HFFc6 (cell line): ENCODE data around the gene CCDC158. TPM values are rescaled to one million over a fixed set of nuclear protein-coding genes. Genes with fewer than 3 reads are reported as not detected.
A peak's percentile ranks its signal among the peaks of the same experiment; 100 is the strongest.
"Not testable (repeated sequence)": the region's sequence is repeated elsewhere in the genome, so short reads cannot be mapped to it uniquely, and the experiment has no call there.

Experiments used
- DNase-seq: peaks from one replicate; pipeline ENCODE4 v3.0.0-alpha.2; 2018
- H3K27ac Mint-ChIP-seq: 2 replicates; pipeline ENCODE4 v1.8.0; 2020; ENCODE audit warnings: mild to moderate bottlenecking, mixed read lengths
- H3K27me3 Mint-ChIP-seq: 2 replicates; pipeline ENCODE4 v1.8.0; 2021; ENCODE audit warnings: mild to moderate bottlenecking, moderate library complexity, mixed read lengths; ENCODE audit not compliant: insufficient read depth
- H3K36me3 Mint-ChIP-seq: 2 replicates; pipeline ENCODE4 v1.8.0; 2021; ENCODE audit warnings: low read depth, mixed read lengths
- H3K4me1 Mint-ChIP-seq: 2 replicates; pipeline ENCODE4 v1.8.0; 2020; ENCODE audit warnings: low read depth, mixed read lengths
- H3K4me3 Mint-ChIP-seq: 2 replicates; pipeline ENCODE4 v1.8.0; 2020; ENCODE audit warnings: mild to moderate bottlenecking, moderate library complexity, mixed read lengths
- H3K9me3 Mint-ChIP-seq: 2 replicates; pipeline ENCODE4 v1.8.0; 2020; ENCODE audit warnings: mild to moderate bottlenecking, mixed read lengths
- CTCF ChIP-seq: fragments of 200-600 bp; sonication (generic); IDR thresholded peaks from 2 replicates; pipeline ENCODE4 v1.5.0; 2021; ENCODE audit warnings: antibody characterized with exemption, mild to moderate bottlenecking
- total RNA-seq, 6 experiments: library from RNA; stranded (reverse); fragmentation: NEBNext Ultra II Directional; extraction: Animal tissue kit (Norgen Biotek cat#: 25700); gene quantifications; 2 replicates in 1 of 6; 3 replicates in 5 of 6; pipeline ENCODE4 v1.2.3, GENCODE V29; 2021

Gene CCDC158
- total RNA-seq, 6 experiments from 2014 or later, result 0.05 TPM; not detected in 5

GRCh38 chr4:76458825-76459224, 37.9 kb upstream of the CCDC158 start:
- Mint-ChIP-seq H3K36me3 (peaks cover 9% of the 10 kb centered on the region), H3K27ac (peak overlapping the region; percentile 32), H3K9me3 (peaks cover 12% of the 10 kb centered on the region), H3K4me3 (no peak overlapping the region), H3K27me3 (peaks cover 9% of the 10 kb centered on the region), H3K4me1 (peaks cover 16% of the 10 kb centered on the region)
- no peak for DNase-seq
- TF ChIP-seq CTCF, result no peak

- Mint-ChIP-seq H3K4me3 (no peak overlapping the region), H3K4me1 (peaks cover 16% of the 10 kb centered on the region), H3K27ac (no peak overlapping the region; the same call in 1 of the 2 replicates), H3K36me3 (peaks cover 7% of the 10 kb centered on the region), H3K27me3 (peaks cover 9% of the 10 kb centered on the region), H3K9me3 (peaks cover 7% of the 10 kb centered on the region)
- DNase-seq, result no peak
- no peak for TF ChIP-seq CTCF
These were observed 37.4 kb upstream of the CCDC158 start for GRCh38 chr4:76458297-76458696.

- no peak overlapping the region for H3K4me3 Mint-ChIP-seq
- no peak overlapping the region for H3K27ac Mint-ChIP-seq
- peaks cover 3% of the 10 kb centered on the region for H3K9me3 Mint-ChIP-seq
- H3K36me3 Mint-ChIP-seq, result peaks cover 3% of the 10 kb centered on the region
- TF ChIP-seq CTCF, result no peak
- no peak for DNase-seq
- H3K27me3 Mint-ChIP-seq, result peaks cover 9% of the 10 kb centered on the region
- peaks cover 16% of the 10 kb centered on the region for H3K4me1 Mint-ChIP-seq
These were observed 36.9 kb upstream of the CCDC158 start for GRCh38 chr4:76457885-76458284.

GRCh38 chr4:76454073-76454472, 33.1 kb upstream of the CCDC158 start:
- DNase-seq, H3K36me3 Mint-ChIP-seq, H3K9me3 Mint-ChIP-seq, H3K4me3 Mint-ChIP-seq, H3K27ac Mint-ChIP-seq, H3K4me1 Mint-ChIP-seq: not testable (repeated sequence)
- peaks cover 13% of the 10 kb centered on the region for H3K27me3 Mint-ChIP-seq

- no peak overlapping the region for H3K27ac Mint-ChIP-seq
These were observed 32.3 kb upstream of the CCDC158 start for GRCh38 chr4:76453232-76453631.

GRCh38 chr4:76449833-76450232, 28.9 kb upstream of the CCDC158 start:
- TF ChIP-seq CTCF, result no peak
- H3K4me3 Mint-ChIP-seq, result no peak overlapping the region
- peaks cover 16% of the 10 kb centered on the region for H3K27me3 Mint-ChIP-seq
- DNase-seq, result no peak
- H3K4me1 Mint-ChIP-seq, result no peaks in the 10 kb centered on the region
- H3K9me3 Mint-ChIP-seq, result no peaks in the 10 kb centered on the region
- H3K36me3 Mint-ChIP-seq, result no peaks in the 10 kb centered on the region
- no peak overlapping the region for H3K27ac Mint-ChIP-seq

More at GRCh38 chr4:76453232-76453631, 32.3 kb upstream of the CCDC158 start:
- Mint-ChIP-seq H3K27me3 (peaks cover 13% of the 10 kb centered on the region), H3K36me3 (no peaks in the 10 kb centered on the region), H3K4me1 (peaks cover under 1% of the 10 kb centered on the region; the same call in 1 of the 2 replicates), H3K9me3 (no peaks in the 10 kb centered on the region), H3K4me3 (no peak overlapping the region)
- DNase-seq, result no peak
- no peak for TF ChIP-seq CTCF
